RWPE1 (cell line): Measurements from ENCODE around the gene GALNT9.

ENCODE experiments used
- CTCF ChIA-PET: fragments of 350-600 bp; sonication (Branson Sonifier 250); formaldehyde crosslinking; extraction: SDS; loops from one replicate; lab custom pipeline; 2021; lab: Yijun Ruan, JAX
- POLR2A ChIA-PET: fragments of 400-600 bp; formaldehyde crosslinking; extraction: SDS; loops from one replicate; lab custom pipeline; 2020; ENCODE audit warnings: antibody characterized with exemption; ENCODE audit not compliant: low non-redundant PET; lab: Yijun Ruan, JAX
- DNase-seq: peaks from one replicate; pipeline ENCODE4 v3.0.0; 2012; ENCODE audit warnings: low spot score
- H3K27ac ChIP-seq: fragments of 450-650 bp; 2 replicates; pipeline ENCODE4 v1.5.1; 2017
- TF ChIP-seq, protein P1 (sequence below): fragments of 450-650 bp; conservative IDR thresholded peaks from 2 replicates; pipeline ENCODE4 v1.5.1; 2017; ENCODE audit warnings: low read depth, mild to moderate bottlenecking

GALNT9 gene

DNA sequence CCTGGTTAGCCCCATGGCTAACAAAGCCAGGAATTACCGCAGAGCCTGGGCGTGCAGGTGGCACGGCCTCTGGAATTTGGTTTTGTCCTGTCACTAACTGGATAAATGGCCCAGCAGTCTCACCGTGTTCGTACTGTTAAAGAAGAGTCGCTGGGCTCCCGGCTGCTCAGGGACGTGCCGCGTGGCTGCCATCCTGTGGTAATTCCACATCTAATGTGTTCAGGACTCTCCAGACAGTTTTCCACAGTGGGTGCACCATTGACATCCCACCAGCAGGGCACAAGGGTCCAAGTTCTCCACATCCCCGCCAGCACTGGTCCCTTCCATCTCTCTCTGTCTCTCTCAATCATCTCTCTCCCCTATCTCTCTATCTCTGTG, 165.5 kb downstream of the GALNT9 start:
- CTCF ChIA-PET, result no interaction called here
- POLR2A ChIA-PET, result no interaction called here
- TF ChIP-seq, protein P1, sequence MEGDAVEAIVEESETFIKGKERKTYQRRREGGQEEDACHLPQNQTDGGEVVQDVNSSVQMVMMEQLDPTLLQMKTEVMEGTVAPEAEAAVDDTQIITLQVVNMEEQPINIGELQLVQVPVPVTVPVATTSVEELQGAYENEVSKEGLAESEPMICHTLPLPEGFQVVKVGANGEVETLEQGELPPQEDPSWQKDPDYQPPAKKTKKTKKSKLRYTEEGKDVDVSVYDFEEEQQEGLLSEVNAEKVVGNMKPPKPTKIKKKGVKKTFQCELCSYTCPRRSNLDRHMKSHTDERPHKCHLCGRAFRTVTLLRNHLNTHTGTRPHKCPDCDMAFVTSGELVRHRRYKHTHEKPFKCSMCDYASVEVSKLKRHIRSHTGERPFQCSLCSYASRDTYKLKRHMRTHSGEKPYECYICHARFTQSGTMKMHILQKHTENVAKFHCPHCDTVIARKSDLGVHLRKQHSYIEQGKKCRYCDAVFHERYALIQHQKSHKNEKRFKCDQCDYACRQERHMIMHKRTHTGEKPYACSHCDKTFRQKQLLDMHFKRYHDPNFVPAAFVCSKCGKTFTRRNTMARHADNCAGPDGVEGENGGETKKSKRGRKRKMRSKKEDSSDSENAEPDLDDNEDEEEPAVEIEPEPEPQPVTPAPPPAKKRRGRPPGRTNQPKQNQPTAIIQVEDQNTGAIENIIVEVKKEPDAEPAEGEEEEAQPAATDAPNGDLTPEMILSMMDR, result no peak
- peak overlapping the region; percentile 81; the same call in 1 of the 2 replicates for H3K27ac ChIP-seq
- no peak for DNase-seq

DNA sequence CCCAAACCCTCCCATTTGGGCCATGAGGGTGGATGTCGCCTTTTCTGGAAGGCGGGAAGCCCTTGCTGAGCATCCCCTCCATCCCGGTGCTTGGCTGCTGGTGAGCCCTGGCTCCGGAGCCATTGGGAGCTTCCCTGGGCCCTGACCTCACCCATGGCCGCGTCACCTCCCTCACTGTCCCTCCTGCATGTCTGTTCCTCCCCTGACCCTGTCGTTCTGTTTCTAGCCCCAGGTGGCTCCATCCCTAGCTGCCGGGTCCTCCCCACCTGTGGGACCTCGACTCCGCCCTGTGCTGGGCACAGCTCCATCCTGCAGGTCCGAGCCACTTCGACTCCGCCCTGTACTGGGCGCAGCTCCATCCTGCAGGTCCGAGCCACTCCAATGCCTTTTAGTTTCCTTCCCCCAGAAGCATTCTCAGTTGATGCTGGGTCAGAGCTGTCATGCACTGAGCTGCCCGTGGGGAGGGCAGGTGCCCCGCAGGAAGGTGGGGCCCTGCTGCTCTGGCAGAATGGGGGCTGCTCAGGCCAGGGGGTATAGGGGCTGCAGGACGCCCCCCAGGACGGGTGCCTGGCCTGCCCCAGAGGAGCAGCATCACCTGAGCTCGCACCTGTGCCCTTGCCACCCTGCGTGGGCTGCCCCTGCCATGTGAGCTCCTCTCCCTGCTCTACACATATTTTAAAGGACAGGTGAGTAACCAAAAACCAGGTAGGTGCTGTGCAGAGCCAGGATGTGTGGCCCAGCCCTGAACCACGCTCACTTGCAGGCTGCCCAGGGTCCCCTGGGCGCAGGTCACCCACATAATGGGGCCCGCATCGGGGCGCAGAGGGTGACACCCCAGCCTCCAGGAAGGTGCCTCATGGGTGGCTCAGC, 166.1 kb downstream of the GALNT9 start:
- TF ChIP-seq, protein P1, result no peak
- CTCF ChIA-PET, result interaction anchor here (0.7 to 1.3 kb wide), 2 partner anchors 13 to 251 kb away, joined by 3 to 5 read pairs; no protein-coding TSS in a partner anchor
- peak overlapping the region; percentile 81 for H3K27ac ChIP-seq
- no peak for DNase-seq
- POLR2A ChIA-PET, result interaction anchor here (0.6 kb wide), 1 partner anchor 559 kb away, joined by 3 read pairs; no protein-coding TSS in a partner anchor

DNA sequence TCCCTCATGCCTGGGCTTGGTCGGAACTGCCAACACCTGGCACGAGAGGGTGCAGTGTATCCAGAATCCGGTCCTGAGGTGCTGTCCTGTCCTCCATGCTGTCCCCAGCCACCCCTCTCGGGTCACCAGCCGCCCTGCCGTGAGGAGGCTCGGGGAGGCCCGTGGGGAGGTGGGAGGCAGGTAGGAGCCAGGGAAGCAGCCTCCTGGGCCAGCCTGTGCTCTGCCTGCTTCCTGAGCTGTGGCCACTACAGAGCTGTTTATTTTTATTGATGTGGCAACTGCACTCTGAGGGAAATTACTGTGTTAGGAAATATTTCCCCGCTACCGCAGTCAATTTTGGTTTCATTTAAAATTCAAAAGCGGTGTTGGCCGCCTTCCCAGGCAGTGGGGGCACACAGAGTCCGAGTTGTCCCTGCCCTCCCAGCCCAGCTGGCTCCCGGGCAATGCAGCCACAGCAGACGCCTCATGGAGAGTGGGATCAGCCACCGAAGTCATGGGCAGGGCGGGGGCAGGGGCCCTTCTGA, 166.8 kb downstream of the GALNT9 start:
- TF ChIP-seq, protein P1, result no peak
- CTCF ChIA-PET, result interaction anchor here (0.7 to 1.3 kb wide), 2 partner anchors 13 to 252 kb away, joined by 3 to 5 read pairs; no protein-coding TSS in a partner anchor
- peak overlapping the region; percentile 81 for H3K27ac ChIP-seq
- DNase-seq, result no peak
- POLR2A ChIA-PET, result interaction anchor here (0.6 kb wide), 1 partner anchor 559 kb away, joined by 3 read pairs; no protein-coding TSS in a partner anchor

DNA sequence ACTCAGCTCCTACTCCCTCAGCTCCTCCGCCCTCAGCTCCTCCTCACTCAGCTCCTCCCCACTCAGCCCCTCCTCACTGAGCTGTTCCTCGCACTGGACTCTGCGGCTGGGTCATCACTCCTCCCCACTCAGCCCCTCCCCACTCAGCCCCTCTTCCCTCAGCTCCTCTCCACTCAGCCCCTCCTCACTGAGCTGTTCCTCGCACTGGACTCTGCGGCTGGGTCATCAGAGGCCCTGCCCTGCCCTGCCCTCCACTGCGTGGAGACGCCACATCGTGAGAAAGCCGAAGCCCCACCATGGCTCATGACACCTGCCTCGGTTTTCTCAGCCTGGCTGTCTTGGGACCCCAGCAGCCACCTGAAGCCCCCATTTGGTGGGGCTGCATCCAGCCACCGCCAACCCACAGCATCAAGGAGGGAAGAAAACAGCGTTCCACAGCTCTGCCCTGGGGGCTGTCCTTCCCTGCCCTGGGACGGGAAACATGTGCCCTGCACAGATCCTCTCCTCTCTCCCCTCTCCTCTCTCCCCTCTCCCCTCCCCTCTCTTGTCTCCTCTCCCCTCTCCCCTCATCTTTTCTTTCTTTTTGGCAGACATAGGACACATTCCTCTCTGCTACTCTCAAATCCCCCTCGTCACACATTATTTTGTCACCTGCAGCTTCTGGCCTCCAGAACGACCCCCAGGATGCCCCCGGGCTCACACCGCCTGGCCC, 167.4 kb downstream of the GALNT9 start:
- peak overlapping the region; percentile 81 for H3K27ac ChIP-seq
- no peak for DNase-seq
- ChIA-PET CTCF (interaction anchor here (0.6 to 1.3 kb wide), 2 partner anchors 252 to 1057 kb away, joined by 3 to 5 read pairs; no protein-coding TSS in a partner anchor), POLR2A (no interaction called here)
- TF ChIP-seq, protein P1, result no peak

DNA sequence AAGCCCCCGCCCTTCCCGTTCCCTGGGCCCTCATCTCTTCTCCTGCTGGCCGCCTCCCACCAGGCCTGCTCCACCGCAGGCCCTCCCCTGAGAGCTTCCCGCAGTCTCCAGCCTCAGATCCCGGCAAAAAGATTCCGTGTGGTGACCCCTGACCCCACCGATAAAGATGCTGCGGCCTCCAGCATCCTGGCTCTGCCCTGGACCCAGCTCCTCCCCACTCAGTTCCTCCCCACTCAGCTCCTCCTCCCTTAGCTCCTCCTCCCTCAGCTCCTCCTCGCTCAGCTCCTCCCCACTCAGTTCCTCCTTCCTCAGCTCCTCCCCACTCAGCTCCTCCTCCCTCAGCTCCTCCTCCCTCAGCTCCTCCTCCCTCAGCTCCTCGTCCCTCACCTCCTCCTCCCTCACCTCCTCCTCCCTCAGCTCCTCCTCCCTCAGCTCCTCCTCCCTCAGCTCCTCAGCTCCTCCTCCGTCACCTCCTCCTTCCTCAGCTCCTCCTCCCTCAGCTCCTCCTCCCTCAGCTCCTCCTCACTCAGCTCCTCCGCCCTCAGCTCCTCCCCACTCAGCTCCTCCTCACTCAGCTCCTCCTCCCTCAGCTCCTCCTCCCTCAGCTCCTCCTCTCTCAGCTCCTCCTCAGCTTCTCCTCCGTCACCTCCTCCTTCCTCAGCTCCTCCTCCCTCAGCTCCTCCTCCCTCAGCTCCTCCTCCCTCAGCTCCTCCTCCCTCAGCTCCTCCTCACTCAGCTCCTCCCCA, 168.2 kb downstream of the GALNT9 start:
- TF ChIP-seq, protein P1, result no peak
- no peak for DNase-seq
- POLR2A ChIA-PET, result no interaction called here
- CTCF ChIA-PET, result interaction anchor here (0.6 to 0.7 kb wide), 2 partner anchors 57 to 1056 kb away, joined by 3 to 4 read pairs; no protein-coding TSS in a partner anchor
- no peak overlapping the region for H3K27ac ChIP-seq
